ENCODE data around the gene MND1.
"Not testable (repeated sequence)": the region's sequence is repeated elsewhere in the genome, so short reads cannot be mapped to it uniquely, and the experiment has no call there.

The MND1 gene

DNA sequence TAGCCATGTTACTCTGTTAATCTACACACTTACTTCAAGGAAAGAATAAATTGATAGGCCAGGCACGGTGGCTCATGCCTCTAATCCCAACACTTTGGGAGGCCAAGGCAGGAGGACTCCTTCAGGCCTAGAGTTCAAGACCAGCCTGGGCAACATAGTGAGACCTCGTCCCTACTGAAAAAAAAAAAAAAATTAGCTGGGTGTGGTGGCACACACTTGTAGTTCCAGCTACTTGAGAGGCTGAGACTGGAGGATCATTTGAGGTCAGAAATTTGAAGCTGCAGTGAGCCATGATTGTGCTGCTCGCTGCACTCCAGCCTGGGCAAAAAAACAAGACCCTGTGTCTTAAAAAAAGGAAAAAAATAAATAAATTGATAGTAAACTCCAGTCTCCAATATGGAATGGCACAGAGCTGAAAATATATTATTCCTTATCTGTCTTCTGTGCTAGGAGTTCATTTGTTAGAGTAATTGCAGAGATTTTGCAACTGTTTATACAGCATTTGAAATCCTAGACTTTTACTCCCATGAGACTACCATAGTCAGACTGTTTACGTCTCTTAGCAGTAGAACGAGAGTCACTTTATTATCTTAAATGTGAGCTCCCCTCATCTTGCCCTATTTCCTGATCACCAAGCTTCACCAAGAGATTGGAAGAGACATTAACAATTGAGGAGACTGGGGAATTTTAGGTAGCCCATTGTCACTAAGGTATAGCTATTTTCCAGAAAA lies 102.9 kb downstream of the MND1 start:
- H3K4me3 ChIP-seq (ENCODE audit: low read depth, low read length): no peak overlapping the region
- no peak for TF ChIP-seq CTCF (IDR thresholded peaks at IDR 0.05; ENCODE audit: borderline replicate concordance, insufficient read depth, low read depth, low read length)

DNA sequence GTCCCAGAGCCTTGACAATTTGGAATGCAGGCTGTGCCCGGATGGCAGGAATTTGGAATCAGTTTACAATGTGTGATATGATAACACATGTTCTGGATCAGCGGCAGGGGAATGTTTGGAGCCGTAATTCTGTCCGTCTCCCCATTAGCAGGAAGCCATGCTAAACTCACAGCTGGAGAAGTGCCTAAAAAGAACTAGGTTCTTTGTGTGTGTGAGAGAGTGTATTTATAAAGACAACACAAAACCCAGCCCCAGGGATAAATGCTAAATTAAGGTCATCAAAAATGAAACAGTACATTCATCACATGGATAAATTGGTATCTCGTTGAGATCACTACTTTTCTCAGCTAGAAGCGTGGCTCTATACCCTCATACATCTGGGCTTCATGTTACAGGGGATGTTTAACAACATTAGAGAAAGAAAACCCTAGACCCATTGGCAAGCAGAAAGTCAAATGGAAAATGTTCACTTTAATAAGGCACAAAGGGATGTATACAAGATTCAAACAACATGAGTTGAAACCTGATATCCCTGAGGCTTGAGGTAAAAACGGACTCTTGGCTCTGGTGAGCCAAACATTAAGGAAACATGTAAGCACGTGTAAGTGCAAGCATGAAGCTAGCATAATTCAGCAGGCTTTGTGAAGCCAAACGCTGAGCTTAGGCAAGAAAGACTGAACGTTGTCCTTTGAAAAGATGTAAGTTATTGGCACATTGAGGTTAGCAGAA lies 103.7 kb downstream of the MND1 start:
- no peak overlapping the region for H3K4me3 ChIP-seq (ENCODE audit: low read depth, low read length)
- no peak for TF ChIP-seq CTCF (IDR thresholded peaks at IDR 0.05; ENCODE audit: borderline replicate concordance, insufficient read depth, low read depth, low read length)

GRCh38 chr4:153449338-153449737 lies 104.8 kb downstream of the MND1 start:
- no peak for TF ChIP-seq CTCF (IDR thresholded peaks at IDR 0.05; ENCODE audit: borderline replicate concordance, insufficient read depth, low read depth, low read length)
- H3K4me3 ChIP-seq (ENCODE audit: low read depth, low read length): no peak overlapping the region

DNA sequence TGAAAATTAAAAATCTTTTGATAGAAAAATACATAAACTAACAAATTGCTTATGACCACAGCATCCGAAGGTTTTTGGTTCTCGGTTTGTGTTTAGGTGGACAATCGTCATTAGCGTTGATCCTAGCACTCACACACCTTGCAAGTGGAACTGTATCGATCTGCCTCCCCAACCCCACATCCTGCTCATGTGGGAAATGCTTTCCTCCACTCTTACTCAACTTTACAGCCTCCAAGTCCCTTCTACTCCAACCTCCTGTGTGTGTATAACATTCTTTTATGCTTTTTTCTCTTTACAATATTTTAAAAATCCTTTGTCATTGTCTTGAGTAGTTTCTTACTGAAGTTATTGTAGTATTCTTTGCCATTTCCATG lies 106.0 kb downstream of the MND1 start:
- TF ChIP-seq CTCF (IDR thresholded peaks at IDR 0.05; ENCODE audit: borderline replicate concordance, insufficient read depth, low read depth, low read length): no peak
- no peak overlapping the region for H3K4me3 ChIP-seq (ENCODE audit: low read depth, low read length)

GRCh38 chr4:153451145-153451544 lies 106.7 kb downstream of the MND1 start:
- not testable (repeated sequence) for H3K4me3 ChIP-seq (ENCODE audit: low read depth, low read length)

DNA sequence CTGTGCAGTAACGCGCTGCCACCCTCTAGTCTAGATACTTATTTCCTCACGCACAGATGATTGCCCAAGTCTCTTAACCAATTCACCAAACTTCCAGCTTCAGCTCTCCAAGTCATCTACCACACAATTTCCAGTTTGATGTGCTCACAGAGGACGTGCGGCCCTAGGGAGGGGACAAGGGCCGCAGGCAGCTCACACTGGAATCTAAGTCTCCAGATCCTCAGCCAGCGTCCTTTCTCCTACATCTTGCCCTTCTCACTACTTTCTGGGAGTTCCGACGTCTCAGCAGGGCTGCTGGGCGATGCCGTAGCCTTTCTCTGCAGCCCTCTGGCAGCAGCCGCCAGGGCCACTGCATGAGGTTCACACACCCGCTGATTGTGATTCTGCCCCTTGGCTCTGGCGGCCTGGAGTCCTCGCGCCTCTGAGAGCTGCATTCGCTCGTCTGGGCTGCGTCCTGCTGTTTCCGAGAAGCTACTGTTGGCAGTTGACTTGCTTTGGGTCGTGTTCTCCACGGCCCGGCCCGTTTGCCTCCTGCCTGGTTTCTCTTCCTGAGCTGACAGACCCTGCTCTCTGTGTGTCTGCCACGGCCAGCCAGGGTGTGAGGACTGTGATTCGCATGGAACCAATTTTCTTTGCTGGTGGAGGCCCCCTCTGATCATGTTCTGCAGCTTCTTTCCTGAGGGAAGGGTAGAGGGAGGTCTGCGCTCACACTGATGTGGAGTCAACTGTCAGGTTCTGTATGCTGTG lies 107.6 kb downstream of the MND1 start:
- no peak for TF ChIP-seq CTCF (IDR thresholded peaks at IDR 0.05; ENCODE audit: borderline replicate concordance, insufficient read depth, low read depth, low read length)
- H3K4me3 ChIP-seq (ENCODE audit: low read depth, low read length): no peak overlapping the region

DNA sequence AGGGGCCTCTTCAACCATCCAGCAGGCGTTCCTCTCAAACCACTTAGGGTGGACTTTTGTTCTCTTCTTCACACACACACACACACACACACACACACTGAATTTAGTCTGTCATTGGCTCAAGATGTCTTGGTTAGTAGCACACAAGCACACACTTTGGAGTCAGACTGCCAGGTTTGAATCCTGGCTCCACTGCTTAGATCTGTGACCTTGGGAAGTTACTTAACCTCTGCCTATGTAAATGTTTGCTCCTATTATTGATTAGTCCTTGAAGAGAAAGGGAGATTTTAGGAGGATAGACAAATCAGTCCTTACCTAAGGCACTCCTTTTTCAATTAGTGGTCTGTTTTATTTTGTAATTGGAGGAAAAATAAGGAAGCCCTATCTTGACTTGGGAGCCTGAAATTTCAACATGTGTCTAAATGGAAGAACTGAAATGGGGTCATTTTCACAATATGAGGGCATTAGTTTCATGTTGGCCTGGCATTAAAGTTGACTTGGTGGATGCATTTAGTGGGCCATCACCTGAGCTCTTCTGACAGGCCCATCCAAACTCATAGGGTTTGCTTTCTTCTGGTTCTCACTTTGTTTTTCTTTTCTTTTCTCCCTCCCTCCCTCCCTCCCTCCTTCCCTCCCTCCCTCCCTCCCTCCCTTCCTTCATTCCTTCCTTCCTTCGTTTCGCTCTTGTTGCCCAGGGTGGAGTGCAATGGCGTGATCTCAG lies 108.3 kb downstream of the MND1 start:
- H3K4me3 ChIP-seq (ENCODE audit: low read depth, low read length): no peak overlapping the region
- no peak for TF ChIP-seq CTCF (IDR thresholded peaks at IDR 0.05; ENCODE audit: borderline replicate concordance, insufficient read depth, low read depth, low read length)

Measured in GM12875 (cell line).